Esophagus (tissue), 2 donors: ENCODE data around the gene INSR. TPM values are rescaled to one million over a fixed set of nuclear protein-coding genes. Genes with fewer than 3 reads are reported as not detected.

Source experiments
- H3K27ac ChIP-seq, 2 donors: one replicate each; pipeline ENCODE4 v1.5.1; 2013; ENCODE audit warnings: low read depth in 2 of 2, mild to moderate bottlenecking in 2 of 2, inconsistent platforms in 1 of 2, low read length in 1 of 2, moderate library complexity in 1 of 2
- H3K27me3 ChIP-seq, 2 donors: one replicate each; pipeline ENCODE4 v1.6.1; 2013; ENCODE audit warnings: low read length in 2 of 2, control low read depth in 1 of 2, mild to moderate bottlenecking in 1 of 2; ENCODE audit not compliant: insufficient read depth in 2 of 2, control insufficient read depth in 1 of 2
- H3K36me3 ChIP-seq, 2 donors: one replicate each; pipeline ENCODE4 v1.6.1; 2013; ENCODE audit warnings: low read length in 1 of 2; ENCODE audit not compliant: control insufficient read depth in 2 of 2, insufficient read depth in 2 of 2
- H3K4me1 ChIP-seq, 2 donors: one replicate each; pipeline ENCODE4 v1.6.1; 2013; ENCODE audit warnings: low read length in 1 of 2; ENCODE audit not compliant: control insufficient read depth in 2 of 2, insufficient read depth in 2 of 2
- H3K4me3 ChIP-seq, 2 donors: one replicate each; pipeline ENCODE4 v1.5.1; 2013; ENCODE audit warnings: low read length in 2 of 2, mild to moderate bottlenecking in 2 of 2, low read depth in 1 of 2, moderate library complexity in 1 of 2
- H3K9me3 ChIP-seq, 2 donors: one replicate each; pipeline ENCODE4 v1.6.1; 2013; ENCODE audit warnings: mild to moderate bottlenecking in 2 of 2, low read depth in 1 of 2, low read length in 1 of 2, moderate library complexity in 1 of 2; ENCODE audit not compliant: control insufficient read depth in 2 of 2, insufficient read depth in 1 of 2
- WGBS, 2 donors: extraction: QIAGEN DNeasy Blood & Tissue Kit; methylation state at CpG; one replicate each; pipeline ENCODE4 v1.1.7; 2013; 5-methylcytosine and 5-hydroxymethylcytosine counted together
- polyA plus RNA-seq, 2 donors: library from polyadenylated mRNA; stranded (reverse); fragments of 200-250 nt; gene quantifications; one replicate each; pipeline ENCODE4 v1.2.3, GENCODE V29; 2013
- donor health status: healthy with polysubstance abuse.
- donor health status: Bipolar disorder and iron deficiency.

Gene INSR
- polyA plus RNA-seq, 2 donors = 2.2 to 3.3 TPM

- H3K36me3 ChIP-seq = peaks cover 0 to 4% of the 10 kb centered on the region in 2 donors
- no peaks in the 10 kb centered on the region for H3K9me3 ChIP-seq
- no peaks in the 10 kb centered on the region for H3K4me1 ChIP-seq
- no peak overlapping the region for H3K4me3 ChIP-seq
- WGBS, 2 donors = 77% methylated on average over 12 of the region's 12 CpGs
- no peaks in the 10 kb centered on the region for H3K27me3 ChIP-seq
- no peak overlapping the region for H3K27ac ChIP-seq
Measured at GRCh38 chr19:7188698-7189629, 105.2 kb downstream of the INSR start.

GRCh38 chr19:7187605-7188339, 106.4 kb downstream of the INSR start:
- H3K4me1 ChIP-seq = no peaks in the 10 kb centered on the region
- no peaks in the 10 kb centered on the region for H3K9me3 ChIP-seq

DNA sequence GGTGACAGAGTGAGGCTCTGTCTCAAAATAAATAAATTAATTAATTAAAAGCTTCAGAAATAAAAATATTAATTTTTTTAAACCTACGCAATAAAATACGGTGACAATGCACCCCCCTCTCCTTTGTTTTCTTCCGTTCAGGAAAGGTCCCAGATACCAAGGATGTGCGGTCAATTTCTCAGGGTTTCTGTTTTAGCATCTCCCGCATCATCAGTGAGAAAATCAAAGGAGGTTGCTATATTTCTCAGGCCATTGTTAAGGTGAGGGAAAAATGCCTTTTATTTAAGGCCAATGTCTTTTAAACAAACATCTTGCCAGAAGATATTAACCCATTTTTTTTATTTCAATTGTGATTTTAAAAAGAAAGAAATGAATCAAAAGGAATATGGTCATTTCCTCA, 111.7 kb downstream of the INSR start:
- no peaks in the 10 kb centered on the region for H3K9me3 ChIP-seq
- no peaks in the 10 kb centered on the region for H3K27me3 ChIP-seq
- H3K36me3 ChIP-seq = peaks cover 0 to 5% of the 10 kb centered on the region in 2 donors
- WGBS, 2 donors = 84 to 88% methylated on average over 5 of the region's 5 CpGs
- H3K4me1 ChIP-seq = peaks cover 0 to 3% of the 10 kb centered on the region in 2 donors
- no peak overlapping the region for H3K27ac ChIP-seq
- H3K4me3 ChIP-seq = no peak overlapping the region

More at GRCh38 chr19:7187605-7188339, 106.4 kb downstream of the INSR start:
- Histone ChIP-seq H3K27me3 (no peaks in the 10 kb centered on the region), H3K36me3 (peaks cover 0 to 5% of the 10 kb centered on the region in 2 donors), H3K27ac (no peak overlapping the region), H3K4me3 (no peak overlapping the region)
- WGBS, 2 donors = 82 to 83% methylated on average over 10 of the region's 10 CpGs

DNA sequence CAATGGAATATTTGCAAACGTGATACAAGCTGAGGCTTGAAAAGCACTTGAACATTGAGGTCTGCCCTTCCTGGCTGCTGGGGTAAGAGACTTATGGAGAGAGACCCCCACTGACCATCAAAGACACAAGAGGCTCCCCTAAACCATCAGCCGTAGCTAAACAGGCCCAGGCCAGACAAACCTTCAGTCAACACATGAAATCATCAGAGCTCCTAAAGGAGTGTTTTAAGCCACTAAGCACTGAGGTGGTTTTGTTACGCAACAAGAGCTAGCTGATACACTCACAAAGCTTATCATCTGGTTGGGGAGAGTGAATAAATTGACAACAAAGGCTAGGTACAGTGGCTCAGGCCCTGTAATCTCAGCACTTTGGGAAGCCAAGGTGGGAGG, 114.3 kb downstream of the INSR start:
- no peak overlapping the region for H3K4me3 ChIP-seq
- peaks cover 0 to 5% of the 10 kb centered on the region in 2 donors for H3K36me3 ChIP-seq
- H3K4me1 ChIP-seq = peaks cover 0 to 3% of the 10 kb centered on the region in 2 donors
- H3K27me3 ChIP-seq = no peaks in the 10 kb centered on the region
- H3K9me3 ChIP-seq = no peaks in the 10 kb centered on the region
- no peak overlapping the region for H3K27ac ChIP-seq
- WGBS, 2 donors = 60 to 81% methylated on average over 3 of the region's 3 CpGs

- H3K36me3 ChIP-seq = peaks cover 0 to 4% of the 10 kb centered on the region in 2 donors
- no peaks in the 10 kb centered on the region for H3K27me3 ChIP-seq
- H3K4me1 ChIP-seq = peaks cover 0 to 3% of the 10 kb centered on the region in 2 donors
- H3K27ac ChIP-seq = no peak overlapping the region
- H3K9me3 ChIP-seq = no peaks in the 10 kb centered on the region
- no peak overlapping the region for H3K4me3 ChIP-seq
- WGBS, 2 donors = 72 to 73% methylated on average over 7 of the region's 7 CpGs
Measured at GRCh38 chr19:7177926-7178325, 116.3 kb downstream of the INSR start.

DNA sequence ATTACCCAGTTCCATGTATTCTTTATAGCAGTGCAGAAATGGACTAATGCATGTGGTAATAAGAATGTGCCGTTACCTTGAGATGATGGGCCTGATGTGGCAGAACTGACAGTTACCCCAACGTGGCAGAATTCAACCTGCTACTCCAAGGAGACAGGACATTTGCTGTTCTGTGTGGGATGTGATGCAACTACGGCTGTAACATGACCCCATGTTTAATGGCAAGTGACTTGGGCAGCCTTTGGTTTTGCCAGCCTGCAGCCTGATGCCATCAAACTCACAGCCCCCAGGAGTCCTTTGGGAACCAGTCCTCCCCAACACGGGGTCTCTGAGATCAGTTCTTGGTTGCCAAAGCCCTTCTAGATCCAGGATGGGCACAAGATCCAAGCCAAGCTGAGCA, 117.4 kb downstream of the INSR start:
- no peaks in the 10 kb centered on the region for H3K27me3 ChIP-seq
- H3K9me3 ChIP-seq = no peaks in the 10 kb centered on the region
- no peak overlapping the region for H3K27ac ChIP-seq
- H3K36me3 ChIP-seq = peaks cover 0 to 4% of the 10 kb centered on the region in 2 donors
- no peak overlapping the region for H3K4me3 ChIP-seq
- WGBS, 2 donors = 85 to 90% methylated on average over 4 of the region's 4 CpGs
- peaks cover 0 to 3% of the 10 kb centered on the region in 2 donors for H3K4me1 ChIP-seq

DNA sequence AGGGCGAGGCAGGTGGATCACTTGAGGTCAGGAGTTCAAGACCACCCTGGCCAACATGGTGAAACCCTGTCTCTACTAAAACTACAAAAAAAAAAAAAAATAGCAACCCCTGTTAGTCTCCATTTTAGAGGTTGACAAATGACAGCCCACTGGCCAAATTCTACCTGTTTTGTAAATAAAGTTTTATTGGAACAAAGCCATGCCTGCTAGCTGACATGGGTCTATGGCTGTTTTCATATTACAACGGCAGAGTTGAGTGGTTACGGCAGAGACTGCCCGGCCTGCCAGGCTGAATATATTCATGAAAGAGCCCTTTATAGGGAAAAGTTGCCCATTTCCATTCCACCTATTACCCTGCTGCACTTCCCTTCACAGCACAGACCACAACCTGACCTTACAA, 121.4 kb downstream of the INSR start:
- Histone ChIP-seq H3K4me1 (no peaks in the 10 kb centered on the region), H3K27ac (no peak overlapping the region), H3K27me3 (no peaks in the 10 kb centered on the region), H3K9me3 (no peaks in the 10 kb centered on the region), H3K36me3 (peaks cover 0 to 13% of the 10 kb centered on the region in 2 donors), H3K4me3 (no peak overlapping the region)
- 95 to 96% methylated on average over 4 of the region's 4 CpGs for WGBS, 2 donors

- Histone ChIP-seq H3K9me3 (no peaks in the 10 kb centered on the region), H3K4me3 (no peak overlapping the region), H3K4me1 (no peaks in the 10 kb centered on the region), H3K27ac (no peak overlapping the region), H3K36me3 (peaks cover 0 to 18% of the 10 kb centered on the region in 2 donors), H3K27me3 (no peaks in the 10 kb centered on the region)
Measured at GRCh38 chr19:7170983-7171382, 123.2 kb downstream of the INSR start.

GRCh38 chr19:7168941-7169340, 125.3 kb downstream of the INSR start:
- Histone ChIP-seq H3K4me1 (no peaks in the 10 kb centered on the region), H3K9me3 (no peaks in the 10 kb centered on the region), H3K27me3 (no peaks in the 10 kb centered on the region), H3K36me3 (peaks cover 0 to 14% of the 10 kb centered on the region in 2 donors), H3K27ac (no peak overlapping the region), H3K4me3 (no peak overlapping the region)
- 76 to 92% methylated on average over 6 of the region's 6 CpGs for WGBS, 2 donors
